ENCODE results near the gene SLC9A1. TPM values are rescaled to one million over a fixed set of nuclear protein-coding genes. Genes with fewer than 3 reads are reported as not detected.

SLC9A1 gene
- polyA plus RNA-seq, 1 donor (not counting 4 experiments of a cell fraction or from before 2014, with no cell fraction given): 12.4 TPM

DNA sequence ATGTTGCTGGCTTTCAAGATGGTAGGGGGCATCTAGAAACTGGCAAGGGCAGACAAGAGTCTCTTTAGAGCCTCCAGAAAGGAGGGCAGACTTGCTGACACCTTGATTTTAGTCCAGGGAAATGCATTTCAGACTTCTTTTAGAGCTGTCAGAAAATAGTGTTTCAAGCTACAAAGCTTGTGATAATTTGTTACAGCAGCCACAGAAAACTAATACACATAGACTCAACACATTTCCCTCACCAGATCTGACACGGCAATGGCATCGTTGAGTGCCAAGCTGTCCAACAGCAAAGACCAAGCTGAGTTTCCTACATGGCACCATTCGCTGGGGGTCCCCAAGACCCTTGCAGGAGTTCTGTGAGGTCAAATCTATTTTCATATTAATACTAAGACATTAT, 62.0 kb downstream of the SLC9A1 start:
- Histone ChIP-seq H3K27ac (ENCODE audit: control insufficient read depth, insufficient read depth, low read length) (no peak overlapping the region), H2AFZ (ENCODE audit: control insufficient read depth, low read length) (no peak overlapping the region), H3K4me1 (ENCODE audit: control insufficient read depth, extremely low read depth, insufficient read depth, low read length) (peaks cover 5% of the 10 kb centered on the region), H3K4me3 (ENCODE audit: control insufficient read depth in 2 of 3, extremely low read depth in 1 of 3, insufficient read depth in 2 of 3, low read depth in 1 of 3, low read length in 3 of 3) (no peak overlapping the region), H3K36me3 (ENCODE audit: control insufficient read depth in 2 of 2, extremely low read depth in 1 of 2, insufficient read depth in 2 of 2, low read length in 2 of 2) (no peaks in the 10 kb centered on the region), H3K9me1 (ENCODE audit: control insufficient read depth, extremely low read depth, insufficient read depth, low read length) (no peaks in the 10 kb centered on the region), H4K20me1 (ENCODE audit: control insufficient read depth, extremely low read depth, insufficient read depth, low read length) (no peaks in the 10 kb centered on the region), H3K9ac (ENCODE audit: control insufficient read depth, extremely low read depth, insufficient read depth, low read length) (no peak overlapping the region), H3K9me3 (ENCODE audit: control insufficient read depth, low read depth, low read length) (no peaks in the 10 kb centered on the region), H3K79me2 (ENCODE audit: control insufficient read depth, insufficient read depth, low read length) (no peaks in the 10 kb centered on the region), H3K27me3 (ENCODE audit: control insufficient read depth, extremely low read depth, insufficient read depth, low read length) (no peaks in the 10 kb centered on the region), H3K4me2 (ENCODE audit: control insufficient read depth, extremely low read depth, insufficient read depth, low read depth, low read length) (no peak overlapping the region)
- FAIRE-seq (no peak), DNase-seq (ENCODE audit: low read depth, low spot score) (no peak)
- no peak for TF ChIP-seq EZH2 (IDR thresholded peaks at IDR 0.05; ENCODE audit: low read length)
- TF ChIP-seq, protein P1, sequence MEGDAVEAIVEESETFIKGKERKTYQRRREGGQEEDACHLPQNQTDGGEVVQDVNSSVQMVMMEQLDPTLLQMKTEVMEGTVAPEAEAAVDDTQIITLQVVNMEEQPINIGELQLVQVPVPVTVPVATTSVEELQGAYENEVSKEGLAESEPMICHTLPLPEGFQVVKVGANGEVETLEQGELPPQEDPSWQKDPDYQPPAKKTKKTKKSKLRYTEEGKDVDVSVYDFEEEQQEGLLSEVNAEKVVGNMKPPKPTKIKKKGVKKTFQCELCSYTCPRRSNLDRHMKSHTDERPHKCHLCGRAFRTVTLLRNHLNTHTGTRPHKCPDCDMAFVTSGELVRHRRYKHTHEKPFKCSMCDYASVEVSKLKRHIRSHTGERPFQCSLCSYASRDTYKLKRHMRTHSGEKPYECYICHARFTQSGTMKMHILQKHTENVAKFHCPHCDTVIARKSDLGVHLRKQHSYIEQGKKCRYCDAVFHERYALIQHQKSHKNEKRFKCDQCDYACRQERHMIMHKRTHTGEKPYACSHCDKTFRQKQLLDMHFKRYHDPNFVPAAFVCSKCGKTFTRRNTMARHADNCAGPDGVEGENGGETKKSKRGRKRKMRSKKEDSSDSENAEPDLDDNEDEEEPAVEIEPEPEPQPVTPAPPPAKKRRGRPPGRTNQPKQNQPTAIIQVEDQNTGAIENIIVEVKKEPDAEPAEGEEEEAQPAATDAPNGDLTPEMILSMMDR (optimal IDR thresholded peaks at IDR 0.05 in 1 of 3, IDR thresholded peaks at IDR 0.05 in 1 of 3, conservative IDR thresholded peaks at IDR 0.05 in 1 of 3; ENCODE audit: extremely low read depth in 1 of 3, insufficient read depth in 2 of 3, low read length in 3 of 3): no peak
- dilution Hi-C loops (cut with MboI; ENCODE audit: extremely low pct_ligation_motif_present, low sequenced_read_pairs): no loop called here

DNA sequence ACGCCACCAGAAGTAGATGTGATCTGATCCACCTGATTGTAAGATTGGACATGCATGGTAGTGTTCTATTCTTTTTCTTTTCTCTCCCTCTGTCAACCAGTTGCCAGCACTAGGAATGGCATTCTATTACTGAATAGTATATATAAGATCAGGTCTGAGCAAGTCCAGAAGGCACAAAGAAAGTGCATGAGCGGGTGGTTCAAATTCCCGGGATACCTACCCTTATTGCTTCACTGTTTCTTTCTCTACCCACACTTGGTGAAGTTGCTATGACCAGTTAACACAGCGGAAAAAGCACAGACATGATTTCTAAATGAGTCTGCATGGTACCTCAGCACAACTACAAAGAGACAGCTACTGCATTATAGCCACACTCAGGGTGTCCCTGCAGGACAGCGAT, 64.0 kb downstream of the SLC9A1 start:
- Histone ChIP-seq H3K4me2 (ENCODE audit: control insufficient read depth, extremely low read depth, insufficient read depth, low read depth, low read length) (no peak overlapping the region), H2AFZ (ENCODE audit: control insufficient read depth, low read length) (no peak overlapping the region), H3K9me1 (ENCODE audit: control insufficient read depth, extremely low read depth, insufficient read depth, low read length) (no peaks in the 10 kb centered on the region), H3K9me3 (ENCODE audit: control insufficient read depth, low read depth, low read length) (no peaks in the 10 kb centered on the region), H3K4me3 (ENCODE audit: control insufficient read depth in 2 of 3, extremely low read depth in 1 of 3, insufficient read depth in 2 of 3, low read depth in 1 of 3, low read length in 3 of 3) (no peak overlapping the region), H3K9ac (ENCODE audit: control insufficient read depth, extremely low read depth, insufficient read depth, low read length) (no peak overlapping the region), H3K27me3 (ENCODE audit: control insufficient read depth, extremely low read depth, insufficient read depth, low read length) (no peaks in the 10 kb centered on the region), H3K27ac (ENCODE audit: control insufficient read depth, insufficient read depth, low read length) (no peak overlapping the region), H4K20me1 (ENCODE audit: control insufficient read depth, extremely low read depth, insufficient read depth, low read length) (no peaks in the 10 kb centered on the region), H3K36me3 (ENCODE audit: control insufficient read depth in 2 of 2, extremely low read depth in 1 of 2, insufficient read depth in 2 of 2, low read length in 2 of 2) (no peaks in the 10 kb centered on the region), H3K79me2 (ENCODE audit: control insufficient read depth, insufficient read depth, low read length) (no peaks in the 10 kb centered on the region), H3K4me1 (ENCODE audit: control insufficient read depth, extremely low read depth, insufficient read depth, low read length) (peaks cover 2% of the 10 kb centered on the region)
- no peak for TF ChIP-seq EZH2 (IDR thresholded peaks at IDR 0.05; ENCODE audit: low read length)
- TF ChIP-seq, protein P1 (optimal IDR thresholded peaks at IDR 0.05 in 1 of 3, IDR thresholded peaks at IDR 0.05 in 1 of 3, conservative IDR thresholded peaks at IDR 0.05 in 1 of 3; ENCODE audit: extremely low read depth in 1 of 3, insufficient read depth in 2 of 3, low read length in 3 of 3): no peak
- FAIRE-seq (peak; percentile 23), DNase-seq (ENCODE audit: low read depth, low spot score) (no peak)
- dilution Hi-C loops (cut with MboI; ENCODE audit: extremely low pct_ligation_motif_present, low sequenced_read_pairs): no loop called here

Data from keratinocyte (primary cell).